ENCODE data around the gene CEL. TPM values are rescaled to one million over a fixed set of nuclear protein-coding genes. Genes with fewer than 3 reads are reported as not detected.
A peak's percentile ranks its signal among the peaks of the same experiment; 100 is the strongest.

The CEL gene
- total RNA-seq, 1 donor from 2014 or later = 0.75 TPM

DNA sequence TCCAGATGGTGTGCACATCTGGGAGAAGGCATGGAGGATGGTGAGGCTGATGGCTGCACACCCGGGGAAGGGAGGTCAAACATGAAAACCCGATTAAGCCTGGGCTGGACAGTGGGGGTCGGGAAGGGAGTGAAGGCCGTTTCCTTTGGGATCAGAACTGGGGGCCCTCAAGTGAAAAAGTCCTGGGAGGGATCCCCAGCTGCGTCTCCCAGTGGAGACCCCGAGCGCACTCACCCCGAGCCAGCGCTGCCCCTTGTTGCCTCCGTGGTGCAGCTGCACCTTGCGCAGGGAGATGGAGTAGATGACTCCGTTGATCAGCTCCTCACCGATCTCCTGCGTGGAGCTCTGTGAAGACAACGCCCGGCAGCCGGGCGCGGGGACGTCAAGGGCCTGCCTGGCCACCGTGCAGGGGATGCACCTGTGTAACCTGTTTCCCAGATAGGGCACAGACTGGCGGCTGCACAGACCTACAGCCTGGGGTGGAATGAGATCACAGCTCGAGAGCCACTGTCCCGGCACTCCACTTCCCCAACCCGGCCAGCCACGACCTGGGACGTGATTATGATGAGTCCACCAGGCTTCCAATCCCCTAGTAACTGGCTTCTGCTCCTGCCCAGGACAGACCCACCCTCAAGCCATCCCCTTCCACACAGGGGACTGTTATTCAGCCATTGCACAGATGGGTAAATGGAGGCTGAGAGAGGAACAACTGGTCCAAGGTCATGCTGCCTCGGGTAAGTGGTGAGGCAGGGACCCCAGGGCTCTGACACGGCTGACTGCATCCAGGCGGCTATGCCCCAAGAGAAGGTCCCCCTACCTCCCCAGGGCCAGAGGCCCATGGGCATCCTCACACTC, 50.3 kb downstream of the CEL start:
- Histone ChIP-seq H3K27me3 (no peaks in the 10 kb centered on the region), H3K27ac (peak overlapping the region; percentile 80), H3K4me1 (peaks cover 49% of the 10 kb centered on the region), H3K36me3 (peaks cover 47% of the 10 kb centered on the region), H3K9me3 (no peaks in the 10 kb centered on the region), H3K4me3 (no peak overlapping the region)
- ATAC-seq (no peak), DNase-seq (peak; percentile 63)
- intact Hi-C loops (cut with DNase I) = no loop called here
- TF ChIP-seq, protein P1, sequence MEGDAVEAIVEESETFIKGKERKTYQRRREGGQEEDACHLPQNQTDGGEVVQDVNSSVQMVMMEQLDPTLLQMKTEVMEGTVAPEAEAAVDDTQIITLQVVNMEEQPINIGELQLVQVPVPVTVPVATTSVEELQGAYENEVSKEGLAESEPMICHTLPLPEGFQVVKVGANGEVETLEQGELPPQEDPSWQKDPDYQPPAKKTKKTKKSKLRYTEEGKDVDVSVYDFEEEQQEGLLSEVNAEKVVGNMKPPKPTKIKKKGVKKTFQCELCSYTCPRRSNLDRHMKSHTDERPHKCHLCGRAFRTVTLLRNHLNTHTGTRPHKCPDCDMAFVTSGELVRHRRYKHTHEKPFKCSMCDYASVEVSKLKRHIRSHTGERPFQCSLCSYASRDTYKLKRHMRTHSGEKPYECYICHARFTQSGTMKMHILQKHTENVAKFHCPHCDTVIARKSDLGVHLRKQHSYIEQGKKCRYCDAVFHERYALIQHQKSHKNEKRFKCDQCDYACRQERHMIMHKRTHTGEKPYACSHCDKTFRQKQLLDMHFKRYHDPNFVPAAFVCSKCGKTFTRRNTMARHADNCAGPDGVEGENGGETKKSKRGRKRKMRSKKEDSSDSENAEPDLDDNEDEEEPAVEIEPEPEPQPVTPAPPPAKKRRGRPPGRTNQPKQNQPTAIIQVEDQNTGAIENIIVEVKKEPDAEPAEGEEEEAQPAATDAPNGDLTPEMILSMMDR (IDR thresholded peaks at IDR 0.05) = no peak

- peak; percentile 90 for DNase-seq
- no peaks in the 10 kb centered on the region for H3K9me3 ChIP-seq
- intact Hi-C loops (cut with DNase I) = no loop called here
- no peak overlapping the region for H3K4me3 ChIP-seq
- peak; percentile 70 for ATAC-seq
- peaks cover 55% of the 10 kb centered on the region for H3K4me1 ChIP-seq
- peaks cover 41% of the 10 kb centered on the region for H3K36me3 ChIP-seq
- peak overlapping the region; percentile 80 for H3K27ac ChIP-seq
- H3K27me3 ChIP-seq = no peaks in the 10 kb centered on the region
- TF ChIP-seq, protein P1 (IDR thresholded peaks at IDR 0.05) = no peak
These were observed 50.9 kb downstream of the CEL start for GRCh38 chr9:133112663-133113026.

- H3K36me3 ChIP-seq = peaks cover 34% of the 10 kb centered on the region
- ATAC-seq = peak; percentile 55
- H3K27ac ChIP-seq = peak overlapping the region; percentile 80
- H3K9me3 ChIP-seq = no peaks in the 10 kb centered on the region
- intact Hi-C loops (cut with DNase I) = no loop called here
- H3K27me3 ChIP-seq = no peaks in the 10 kb centered on the region
- TF ChIP-seq, protein P1 (IDR thresholded peaks at IDR 0.05) = no peak
- peak; percentile 88 for DNase-seq
- H3K4me3 ChIP-seq = no peak overlapping the region
- H3K4me1 ChIP-seq = peaks cover 62% of the 10 kb centered on the region
These were observed 51.6 kb downstream of the CEL start for GRCh38 chr9:133113163-133113948.

GRCh38 chr9:133113949-133114885, 52.4 kb downstream of the CEL start:
- ATAC-seq (peak; percentile 48), DNase-seq (peak; percentile 76)
- peaks cover 71% of the 10 kb centered on the region for H3K4me1 ChIP-seq
- peaks cover 25% of the 10 kb centered on the region for H3K36me3 ChIP-seq
- intact Hi-C loops (cut with DNase I) = no loop called here
- H3K27ac ChIP-seq = peak overlapping the region; percentile 80
- H3K27me3 ChIP-seq = no peaks in the 10 kb centered on the region
- TF ChIP-seq, protein P1 (IDR thresholded peaks at IDR 0.05) = no peak
- H3K9me3 ChIP-seq = no peaks in the 10 kb centered on the region
- H3K4me3 ChIP-seq = peak overlapping the region; percentile 8

All from upper lobe of right lung (tissue), 1 donor.